Measurements from ENCODE around the gene CCDC188.

- TF ChIP-seq CTCF (conservative IDR thresholded peaks at IDR 0.05) (no peak), EZH2 (IDR thresholded peaks at IDR 0.05; ENCODE audit: low read depth) (no peak)
These were observed 377 bp upstream of the CCDC188 start for GRCh38 chr22:20151276-20151588.
